Cardiac muscle cell (in vitro differentiated cells and primary cell): Measurements from ENCODE around the gene ATP11B. TPM values are rescaled to one million over a fixed set of nuclear protein-coding genes. Genes with fewer than 3 reads are reported as not detected.

Experiments
- DNase-seq, 2 donors: peaks; one replicate each; pipeline versions ENCODE4 v3.0.0 to v3.0.0-alpha.2; 2010 to 2017; ENCODE audit warnings: low read depth in 1 of 2, low spot score in 1 of 2
- H3K27ac ChIP-seq: fragments of 200-600 bp; sonication (generic); 2 replicates; pipeline ENCODE4 v1.5.1; 2016
- H3K27me3 ChIP-seq: fragments of 200-600 bp; sonication (generic); 2 replicates; pipeline ENCODE4 v1.6.0; 2016; ENCODE audit warnings: control low read depth
- H3K36me3 ChIP-seq: fragments of 200-600 bp; sonication (generic); 2 replicates; pipeline ENCODE4 v1.5.1; 2016; ENCODE audit warnings: control low read depth
- H3K4me1 ChIP-seq: fragments of 200-600 bp; sonication (generic); 2 replicates; pipeline ENCODE4 v1.8.1; 2017; ENCODE audit warnings: low read depth, mild to moderate bottlenecking, mixed run types
- H3K4me3 ChIP-seq: fragments of 200-600 bp; sonication (generic); 2 replicates; pipeline ENCODE4 v1.5.1; 2016; ENCODE audit warnings: mild to moderate bottlenecking
- H3K9me3 ChIP-seq: fragments of 200-600 bp; sonication (generic); 2 replicates; pipeline ENCODE4 v1.5.1; 2017; ENCODE audit warnings: low read depth, mild to moderate bottlenecking, control low read depth
- polyA plus RNA-seq: library from polyadenylated mRNA; unstranded; fragments of >200 nt; fragmentation: Nextera tagmentation; extraction: Ambion mirVana; gene quantifications from 2 replicates; pipeline ENCODE4 v1.2.1, GENCODE V29; 2016
- total RNA-seq: library from RNA; depleted of rRNA; stranded (reverse); fragments of >200 nt; gene quantifications from 2 replicates; pipeline ENCODE4 v1.2.3, GENCODE V29; 2016
- TF ChIP-seq, protein P1 (sequence below): IDR thresholded peaks from 2 replicates; pipeline ENCODE4 v1.5.1; 2012; ENCODE audit warnings: low read depth, mild to moderate bottlenecking, low read length

The ATP11B gene
- total and polyA plus RNA-seq, 2 experiments from 2014 or later: 11.9 to 79.0 TPM

DNA sequence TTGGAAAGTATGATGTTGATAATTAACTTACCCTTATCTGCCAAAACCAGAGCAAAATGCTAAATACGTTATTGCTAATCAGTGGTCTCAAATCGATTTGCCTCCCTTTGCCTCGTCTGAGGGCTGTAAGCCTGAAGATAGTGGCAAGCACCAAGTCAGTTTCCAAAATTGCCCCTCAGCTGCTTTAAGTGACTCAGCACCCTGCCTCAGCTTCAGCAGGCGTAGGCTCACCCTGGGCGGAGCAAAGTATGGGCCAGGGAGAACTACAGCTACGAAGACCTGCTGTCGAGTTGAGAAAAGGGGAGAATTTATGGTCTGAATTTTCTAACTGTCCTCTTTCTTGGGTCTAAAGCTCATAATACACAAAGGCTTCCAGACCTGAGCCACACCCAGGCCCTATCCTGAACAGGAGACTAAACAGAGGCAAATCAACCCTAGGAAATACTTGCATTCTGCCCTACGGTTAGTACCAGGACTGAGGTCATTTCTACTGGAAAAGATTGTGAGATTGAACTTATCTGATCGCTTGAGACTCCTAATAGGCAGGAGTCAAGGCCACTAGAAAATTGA, 127.3 kb downstream of the ATP11B start:
- peak overlapping the region; percentile 72 for H3K27ac ChIP-seq
- DNase-seq: peak in 1 of 2 donors; percentile 29

DNA sequence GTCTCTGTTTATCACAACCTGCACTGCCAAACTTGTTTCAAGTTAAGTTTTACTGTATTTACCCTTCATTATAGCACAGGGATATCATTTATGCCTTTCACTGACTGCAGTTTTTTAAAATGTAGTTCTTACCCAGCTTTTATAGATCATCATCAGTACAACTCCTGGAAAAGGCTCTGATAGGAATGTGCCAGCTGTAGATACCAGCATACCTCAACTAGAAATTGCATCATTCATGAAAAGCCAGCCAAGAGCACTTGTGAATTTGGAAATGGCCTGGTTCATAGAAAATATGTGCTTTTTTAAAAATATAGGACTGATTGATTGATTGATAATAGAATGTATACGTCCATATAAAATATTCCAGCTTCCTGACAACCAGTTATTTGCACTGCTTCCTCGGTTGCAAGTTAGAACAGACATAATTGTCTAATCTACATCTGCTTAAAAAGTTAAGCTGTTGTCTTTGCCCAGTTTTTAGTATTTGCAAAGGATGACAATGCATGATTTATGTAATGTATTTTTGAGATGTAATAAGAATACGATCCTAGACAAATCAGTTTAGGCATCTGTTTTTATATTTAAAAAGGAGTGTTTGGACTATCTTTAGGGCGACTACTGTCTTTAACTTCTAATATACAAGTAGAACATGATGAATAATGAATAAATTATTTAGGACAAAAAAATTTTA, 128.5 kb downstream of the ATP11B start:
- Histone ChIP-seq H3K27ac (no peak overlapping the region), H3K4me1 (peaks cover 14% of the 10 kb centered on the region), H3K36me3 (no peaks in the 10 kb centered on the region), H3K27me3 (no peaks in the 10 kb centered on the region), H3K4me3 (no peak overlapping the region), H3K9me3 (no peaks in the 10 kb centered on the region)
- TF ChIP-seq, protein P1, sequence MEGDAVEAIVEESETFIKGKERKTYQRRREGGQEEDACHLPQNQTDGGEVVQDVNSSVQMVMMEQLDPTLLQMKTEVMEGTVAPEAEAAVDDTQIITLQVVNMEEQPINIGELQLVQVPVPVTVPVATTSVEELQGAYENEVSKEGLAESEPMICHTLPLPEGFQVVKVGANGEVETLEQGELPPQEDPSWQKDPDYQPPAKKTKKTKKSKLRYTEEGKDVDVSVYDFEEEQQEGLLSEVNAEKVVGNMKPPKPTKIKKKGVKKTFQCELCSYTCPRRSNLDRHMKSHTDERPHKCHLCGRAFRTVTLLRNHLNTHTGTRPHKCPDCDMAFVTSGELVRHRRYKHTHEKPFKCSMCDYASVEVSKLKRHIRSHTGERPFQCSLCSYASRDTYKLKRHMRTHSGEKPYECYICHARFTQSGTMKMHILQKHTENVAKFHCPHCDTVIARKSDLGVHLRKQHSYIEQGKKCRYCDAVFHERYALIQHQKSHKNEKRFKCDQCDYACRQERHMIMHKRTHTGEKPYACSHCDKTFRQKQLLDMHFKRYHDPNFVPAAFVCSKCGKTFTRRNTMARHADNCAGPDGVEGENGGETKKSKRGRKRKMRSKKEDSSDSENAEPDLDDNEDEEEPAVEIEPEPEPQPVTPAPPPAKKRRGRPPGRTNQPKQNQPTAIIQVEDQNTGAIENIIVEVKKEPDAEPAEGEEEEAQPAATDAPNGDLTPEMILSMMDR: no peak
- peak in 1 of 2 donors; percentile 59 for DNase-seq

More for the DNA sequence above, 127.3 kb downstream of the ATP11B start:
- H3K27me3 ChIP-seq: no peaks in the 10 kb centered on the region
- H3K4me3 ChIP-seq: no peak overlapping the region
- peaks cover 15% of the 10 kb centered on the region for H3K4me1 ChIP-seq
- no peaks in the 10 kb centered on the region for H3K36me3 ChIP-seq
- H3K9me3 ChIP-seq: no peaks in the 10 kb centered on the region
- TF ChIP-seq, protein P1: no peak

DNA sequence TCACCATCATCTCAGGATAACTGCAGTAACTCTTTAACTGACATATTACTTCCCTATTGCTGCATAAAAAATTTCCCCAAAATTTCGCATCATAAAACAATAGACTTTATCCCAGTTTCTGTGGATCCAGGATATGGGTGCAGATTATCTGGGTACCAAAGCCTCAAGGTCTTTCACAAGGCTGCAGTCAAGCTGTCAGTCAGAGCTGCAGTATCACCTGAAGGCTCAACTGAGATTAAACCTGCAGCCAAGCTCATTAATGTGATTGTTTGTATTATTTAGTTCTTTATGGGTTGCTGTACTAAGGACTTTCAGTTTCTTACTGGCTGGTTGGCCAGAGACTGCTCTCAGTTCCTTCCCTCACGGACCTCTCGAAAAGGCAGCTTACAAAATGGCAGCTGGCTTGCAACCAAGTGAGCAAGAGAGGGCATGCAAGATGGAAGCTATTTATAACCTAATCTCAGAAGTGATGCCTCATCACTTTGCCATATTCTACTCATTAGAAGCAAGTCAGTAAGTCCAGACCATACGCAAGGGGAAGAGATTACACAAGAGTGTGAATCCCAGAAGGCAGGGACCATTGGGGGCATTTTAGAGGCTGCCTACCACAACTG, 132.1 kb downstream of the ATP11B start:
- peaks cover 8% of the 10 kb centered on the region for H3K4me1 ChIP-seq
- TF ChIP-seq, protein P1: no peak
- peak in 1 of 2 donors; percentile 67 for DNase-seq

DNA sequence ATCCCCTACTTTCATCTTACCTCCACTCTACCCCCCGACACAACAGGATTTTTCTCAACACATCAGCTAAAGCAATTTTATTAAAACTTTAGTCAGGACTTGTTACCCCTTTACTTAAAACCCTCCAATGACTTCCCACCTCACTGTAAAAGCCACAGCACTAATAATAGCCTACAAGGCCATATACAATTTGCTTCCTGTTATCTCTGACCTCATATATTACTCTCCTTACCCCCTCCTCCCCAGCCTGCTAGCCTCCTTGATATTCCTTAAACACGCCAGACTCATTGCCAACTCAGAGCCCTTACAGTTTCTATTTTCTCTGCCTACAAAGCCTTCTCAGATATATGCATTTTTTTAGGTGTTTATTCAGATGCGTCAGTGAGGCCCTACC, 132.6 kb downstream of the ATP11B start:
- no peak for DNase-seq
- Histone ChIP-seq H3K27ac (peak overlapping the region; percentile 6), H3K4me3 (no peak overlapping the region), H3K9me3 (no peaks in the 10 kb centered on the region), H3K36me3 (no peaks in the 10 kb centered on the region), H3K27me3 (no peaks in the 10 kb centered on the region), H3K4me1 (peaks cover 8% of the 10 kb centered on the region)
- TF ChIP-seq, protein P1: no peak

More for the DNA sequence above, 132.1 kb downstream of the ATP11B start:
- Histone ChIP-seq H3K9me3 (no peaks in the 10 kb centered on the region), H3K27me3 (no peaks in the 10 kb centered on the region), H3K36me3 (no peaks in the 10 kb centered on the region), H3K4me3 (no peak overlapping the region), H3K27ac (peak overlapping the region; percentile 6)

DNA sequence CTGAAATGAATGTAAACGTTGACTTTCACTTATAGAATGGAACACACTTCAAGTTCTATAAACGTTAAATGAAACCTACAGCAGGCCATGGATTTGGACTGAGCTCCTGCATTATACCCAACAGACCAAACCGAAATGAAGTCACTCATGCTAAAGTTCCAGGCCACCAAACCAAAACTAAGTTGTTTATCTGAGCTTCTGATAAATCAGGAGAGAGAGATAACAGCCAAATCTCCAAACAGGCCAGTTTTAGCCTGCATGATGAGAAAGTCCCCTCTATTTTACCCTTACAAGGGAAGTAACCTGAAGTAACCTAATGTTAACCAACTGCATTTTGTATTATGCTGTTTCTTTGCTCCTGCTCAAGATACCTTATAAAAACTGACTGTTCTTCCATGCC, 142.5 kb downstream of the ATP11B start:
- Histone ChIP-seq H3K4me1 (peaks cover 23% of the 10 kb centered on the region), H3K27ac (peak overlapping the region; percentile 25), H3K27me3 (no peaks in the 10 kb centered on the region), H3K36me3 (no peaks in the 10 kb centered on the region), H3K9me3 (no peaks in the 10 kb centered on the region), H3K4me3 (no peak overlapping the region)
- TF ChIP-seq, protein P1: no peak
- no peak for DNase-seq
